IMR-90 (cell line): ENCODE data around the gene ARPC4.

Experiments used
- CEBPB ChIP-seq: IDR thresholded peaks from 2 replicates; pipeline ENCODE4 v1.6.1; 2012; ENCODE audit warnings: low read depth, low read length, improper control_type of control experiment
- CTCF ChIP-seq: conservative IDR thresholded peaks from 2 replicates; pipeline ENCODE4 v1.5.1; 2012; ENCODE audit warnings: mild to moderate bottlenecking, low read depth, low read length, improper control_type of control experiment
- ELK1 ChIP-seq: fragments of 150-350 bp; IDR thresholded peaks from 2 replicates; pipeline ENCODE4 v1.6.1; 2016; ENCODE audit warnings: low read depth, mild to moderate bottlenecking, low read length, moderate library complexity, borderline replicate concordance
- FOS ChIP-seq: fragments of 150-350 bp; IDR thresholded peaks from 2 replicates; pipeline ENCODE4 v1.6.1; 2016; ENCODE audit warnings: low read depth, low read length
- MXI1 ChIP-seq: IDR thresholded peaks from 2 replicates; pipeline ENCODE4 v1.6.1; 2012; ENCODE audit warnings: low read depth, mild to moderate bottlenecking, low read length, moderate library complexity, borderline replicate concordance
- POLR2A ChIP-seq: IDR thresholded peaks from 2 replicates; pipeline ENCODE4 v1.6.1; 2012; ENCODE audit warnings: mild to moderate bottlenecking, low read depth, low read length
- SMC3 ChIP-seq: fragments of 150-350 bp; IDR thresholded peaks from 2 replicates; pipeline ENCODE4 v1.6.1; 2016; ENCODE audit warnings: low read depth, mild to moderate bottlenecking, antibody characterized with exemption, low read length, moderate library complexity
- USF2 ChIP-seq: fragments of 150-350 bp; IDR thresholded peaks from 2 replicates; pipeline ENCODE4 v1.6.1; 2017; ENCODE audit warnings: mild to moderate bottlenecking, antibody characterized with exemption, low read length, low read depth

DNA sequence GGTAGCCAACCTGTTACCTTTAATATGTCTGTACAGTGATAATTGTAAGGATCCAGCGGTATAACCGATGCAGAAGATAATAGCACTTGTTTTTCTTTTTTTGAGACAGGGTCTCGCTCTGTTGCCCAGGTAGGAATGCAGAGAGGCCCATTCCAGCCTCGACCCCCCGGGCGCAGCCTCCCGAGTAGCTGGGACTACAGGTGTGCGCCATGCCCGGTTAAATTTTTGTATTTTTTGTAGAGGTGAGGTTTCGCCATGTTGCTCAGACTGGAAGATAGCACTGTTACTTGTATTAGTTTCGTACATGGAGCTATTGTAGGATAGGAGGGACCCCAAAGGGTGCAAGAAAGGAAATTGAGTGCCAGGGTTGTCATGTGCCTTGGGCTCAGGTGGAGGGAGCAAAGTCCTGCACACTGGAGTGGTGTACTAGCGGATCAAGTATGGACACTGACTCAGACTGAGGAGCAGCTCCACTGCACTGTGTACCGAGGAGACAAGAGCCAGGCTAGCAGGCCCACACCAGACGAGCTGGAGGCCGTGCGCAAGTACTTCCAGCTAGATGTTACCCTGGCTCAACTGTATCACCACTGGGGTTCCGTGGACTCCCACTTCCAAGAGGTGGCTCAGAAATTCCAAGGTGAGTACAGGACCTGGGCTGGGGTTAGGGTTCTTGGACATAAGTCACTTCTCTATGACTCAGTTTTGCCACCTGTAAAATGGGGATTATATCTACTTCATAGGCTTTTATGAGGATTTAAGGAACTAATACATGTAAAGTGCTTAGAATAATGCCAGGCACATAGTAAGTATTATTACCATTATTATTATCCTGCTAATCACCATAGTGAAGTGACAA lies 42.1 kb upstream of the ARPC4 start:
- TF ChIP-seq CTCF (no peak), FOS (no peak), SMC3 (no peak), ELK1 (no peak), CEBPB (no peak), POLR2A (no peak), USF2 (no peak), MXI1 (no peak)
